Activated CD4-positive, alpha-beta T cell treated with anti-CD3 and anti-CD28 coated beads, Interleukin-2, amount 10 ng/mL, durations not matched to agents 7 days and 5 days (primary cell): ENCODE measurements around the gene LDLRAD3. TPM values are rescaled to one million over a fixed set of nuclear protein-coding genes. Genes with fewer than 3 reads are reported as not detected.

Source experiments
- CTCF ChIA-PET: fragments of 350-600 bp; sonication (Branson Sonifier 250); formaldehyde crosslinking; loops from one replicate; lab custom pipeline; 2021; ENCODE audit warnings: antibody characterized with exemption; lab: Charles Lee
- POLR2A ChIA-PET: fragments of 350-600 bp; sonication (Branson Sonifier 250); formaldehyde crosslinking; loops from one replicate; lab custom pipeline; 2021; ENCODE audit warnings: antibody characterized with exemption; lab: Charles Lee
- DNase-seq: peaks from one replicate; pipeline ENCODE4 v3.0.0-alpha.2; 2020
- H3K27ac Mint-ChIP-seq: one replicate; pipeline ENCODE4 v1.8.0; 2021; ENCODE audit warnings: mild to moderate bottlenecking, moderate library complexity, mixed read lengths
- H3K27me3 Mint-ChIP-seq: one replicate; pipeline ENCODE4 v1.8.0; 2021; ENCODE audit warnings: mixed read lengths
- H3K36me3 Mint-ChIP-seq: one replicate; pipeline ENCODE4 v1.8.0; 2021; ENCODE audit warnings: low read depth, mixed read lengths
- H3K4me1 Mint-ChIP-seq: one replicate; pipeline ENCODE4 v1.8.0; 2021; ENCODE audit warnings: mixed read lengths
- H3K4me3 Mint-ChIP-seq: one replicate; pipeline ENCODE4 v1.8.0; 2021; ENCODE audit warnings: mild to moderate bottlenecking, moderate library complexity, mixed read lengths
- H3K9me3 Mint-ChIP-seq: one replicate; pipeline ENCODE4 v1.8.0; 2021; ENCODE audit warnings: mixed read lengths
- total RNA-seq, 2 experiments: library from RNA; stranded (reverse); gene quantifications; one replicate each; pipeline ENCODE4 v1.2.3, GENCODE V29; 2021

The LDLRAD3 gene
- total RNA-seq, 2 experiments from 2014 or later = 0.07 TPM; not detected in 1

GRCh38 chr11:36218283-36218921, 274.5 kb downstream of the LDLRAD3 start:
- Mint-ChIP-seq H3K4me1 (no peaks in the 10 kb centered on the region), H3K27ac (no peak overlapping the region), H3K4me3 (no peak overlapping the region), H3K27me3 (peaks cover 7% of the 10 kb centered on the region), H3K36me3 (no peaks in the 10 kb centered on the region), H3K9me3 (peaks cover 7% of the 10 kb centered on the region)
- CTCF ChIA-PET = no interaction called here
- no peak for DNase-seq
- POLR2A ChIA-PET = no interaction called here

GRCh38 chr11:36219996-36220395, 276.1 kb downstream of the LDLRAD3 start:
- Mint-ChIP-seq H3K36me3 (no peaks in the 10 kb centered on the region), H3K4me3 (no peak overlapping the region), H3K9me3 (peaks cover 7% of the 10 kb centered on the region), H3K4me1 (no peaks in the 10 kb centered on the region), H3K27me3 (peaks cover 7% of the 10 kb centered on the region), H3K27ac (no peak overlapping the region)
- CTCF ChIA-PET = no interaction called here
- POLR2A ChIA-PET = no interaction called here
- no peak for DNase-seq

GRCh38 chr11:36222831-36223635, 279.2 kb downstream of the LDLRAD3 start:
- ChIA-PET POLR2A (no interaction called here), CTCF (no interaction called here)
- DNase-seq = no peak
- Mint-ChIP-seq H3K4me1 (no peaks in the 10 kb centered on the region), H3K36me3 (no peaks in the 10 kb centered on the region), H3K4me3 (no peak overlapping the region), H3K9me3 (peaks cover 7% of the 10 kb centered on the region), H3K27me3 (no peaks in the 10 kb centered on the region), H3K27ac (no peak overlapping the region)

- no peak overlapping the region for H3K27ac Mint-ChIP-seq
- DNase-seq = no peak
Measured at GRCh38 chr11:36224209-36224882, 280.5 kb downstream of the LDLRAD3 start.

GRCh38 chr11:36227044-36227443, 283.2 kb downstream of the LDLRAD3 start:
- H3K4me3 Mint-ChIP-seq = no peak overlapping the region
- H3K27ac Mint-ChIP-seq = no peak overlapping the region
- H3K27me3 Mint-ChIP-seq = peaks cover 3% of the 10 kb centered on the region
- no peaks in the 10 kb centered on the region for H3K9me3 Mint-ChIP-seq
- ChIA-PET CTCF (no interaction called here), POLR2A (no interaction called here)
- H3K36me3 Mint-ChIP-seq = no peaks in the 10 kb centered on the region
- no peaks in the 10 kb centered on the region for H3K4me1 Mint-ChIP-seq
- DNase-seq = no peak

More at GRCh38 chr11:36224209-36224882, 280.5 kb downstream of the LDLRAD3 start:
- Mint-ChIP-seq H3K4me1 (no peaks in the 10 kb centered on the region), H3K36me3 (no peaks in the 10 kb centered on the region), H3K27me3 (no peaks in the 10 kb centered on the region), H3K4me3 (no peak overlapping the region), H3K9me3 (peaks cover 6% of the 10 kb centered on the region)
- ChIA-PET CTCF (interaction anchor here (0.7 kb wide), 1 partner anchor 610 kb away, joined by 3 read pairs; no protein-coding TSS in a partner anchor), POLR2A (no interaction called here)

- H3K27me3 Mint-ChIP-seq = peaks cover 3% of the 10 kb centered on the region
- H3K4me3 Mint-ChIP-seq = no peak overlapping the region
- no peaks in the 10 kb centered on the region for H3K36me3 Mint-ChIP-seq
- H3K9me3 Mint-ChIP-seq = no peaks in the 10 kb centered on the region
- ChIA-PET POLR2A (no interaction called here), CTCF (no interaction called here)
- H3K4me1 Mint-ChIP-seq = no peaks in the 10 kb centered on the region
- H3K27ac Mint-ChIP-seq = no peak overlapping the region
- no peak for DNase-seq
Measured at GRCh38 chr11:36228689-36229088, 284.8 kb downstream of the LDLRAD3 start.

- Mint-ChIP-seq H3K27me3 (peaks cover 3% of the 10 kb centered on the region), H3K4me1 (no peaks in the 10 kb centered on the region), H3K36me3 (no peaks in the 10 kb centered on the region), H3K27ac (no peak overlapping the region), H3K9me3 (no peaks in the 10 kb centered on the region), H3K4me3 (no peak overlapping the region)
- POLR2A ChIA-PET = no interaction called here
- no peak for DNase-seq
- CTCF ChIA-PET = no interaction called here
Measured at GRCh38 chr11:36229091-36229705, 285.3 kb downstream of the LDLRAD3 start.

GRCh38 chr11:36230779-36231699, 287.2 kb downstream of the LDLRAD3 start:
- DNase-seq = no peak
- ChIA-PET CTCF (no interaction called here), POLR2A (no interaction called here)
- no peaks in the 10 kb centered on the region for H3K36me3 Mint-ChIP-seq
- H3K9me3 Mint-ChIP-seq = no peaks in the 10 kb centered on the region
- no peak overlapping the region for H3K27ac Mint-ChIP-seq
- peaks cover 5% of the 10 kb centered on the region for H3K27me3 Mint-ChIP-seq
- no peak overlapping the region for H3K4me3 Mint-ChIP-seq
- H3K4me1 Mint-ChIP-seq = no peaks in the 10 kb centered on the region

- Mint-ChIP-seq H3K4me3 (no peak overlapping the region), H3K4me1 (no peaks in the 10 kb centered on the region), H3K36me3 (no peaks in the 10 kb centered on the region), H3K27ac (no peak overlapping the region), H3K9me3 (no peaks in the 10 kb centered on the region), H3K27me3 (peaks cover 8% of the 10 kb centered on the region)
- POLR2A ChIA-PET = no interaction called here
- no peak for DNase-seq
- CTCF ChIA-PET = no interaction called here
Measured at GRCh38 chr11:36233204-36233603, 289.3 kb downstream of the LDLRAD3 start.

GRCh38 chr11:36234825-36235224, 291.0 kb downstream of the LDLRAD3 start:
- Mint-ChIP-seq H3K27me3 (peaks cover 8% of the 10 kb centered on the region), H3K36me3 (no peaks in the 10 kb centered on the region), H3K4me1 (no peaks in the 10 kb centered on the region), H3K4me3 (no peak overlapping the region), H3K9me3 (no peaks in the 10 kb centered on the region), H3K27ac (no peak overlapping the region)
- POLR2A ChIA-PET = no interaction called here
- no peak for DNase-seq
- CTCF ChIA-PET = no interaction called here

- Mint-ChIP-seq H3K27ac (no peak overlapping the region), H3K4me3 (no peak overlapping the region), H3K4me1 (no peaks in the 10 kb centered on the region), H3K36me3 (no peaks in the 10 kb centered on the region), H3K27me3 (peaks cover 8% of the 10 kb centered on the region), H3K9me3 (no peaks in the 10 kb centered on the region)
- CTCF ChIA-PET = no interaction called here
- POLR2A ChIA-PET = no interaction called here
- DNase-seq = no peak
Measured at GRCh38 chr11:36235750-36236149, 291.9 kb downstream of the LDLRAD3 start.

- H3K4me1 Mint-ChIP-seq = no peaks in the 10 kb centered on the region
- H3K27me3 Mint-ChIP-seq = peaks cover 5% of the 10 kb centered on the region
- POLR2A ChIA-PET = no interaction called here
- H3K9me3 Mint-ChIP-seq = no peaks in the 10 kb centered on the region
- no peak overlapping the region for H3K4me3 Mint-ChIP-seq
- CTCF ChIA-PET = no interaction called here
- no peak for DNase-seq
- no peak overlapping the region for H3K27ac Mint-ChIP-seq
- H3K36me3 Mint-ChIP-seq = no peaks in the 10 kb centered on the region
Measured at GRCh38 chr11:36237391-36237790, 293.5 kb downstream of the LDLRAD3 start.
